AG04450 (cell line): Measurements from ENCODE around the gene CTTN. TPM values are rescaled to one million over a fixed set of nuclear protein-coding genes. Genes with fewer than 3 reads are reported as not detected.

Experiments used
- CTCF ChIA-PET: fragments of 300-600, 350-600 bp; formaldehyde crosslinking; extraction: SDS; loops from one replicate; lab custom pipeline; 2022; ENCODE audit warnings: antibody characterized with exemption, inconsistent platforms; lab: Charles Lee
- POLR2A ChIA-PET: fragments of 350-600 bp; formaldehyde crosslinking; extraction: SDS; loops from one replicate; lab custom pipeline; 2021; ENCODE audit warnings: antibody characterized with exemption, inconsistent platforms; lab: Yijun Ruan, JAX
- DNase-seq: peaks from one replicate; pipeline ENCODE4 v3.0.0-alpha.2; 2011; ENCODE audit warnings: low read depth, low spot score
- H3K27ac ChIP-seq: one replicate; pipeline ENCODE4 v1.5.1; 2012; ENCODE audit warnings: low read depth, low read length, control low read depth
- H3K27me3 ChIP-seq: one replicate; pipeline ENCODE4 v1.6.0; 2012; ENCODE audit warnings: low read length; ENCODE audit not compliant: control insufficient read depth, insufficient read depth
- H3K4me3 ChIP-seq: 2 replicates; pipeline ENCODE4 v1.5.1; 2011; ENCODE audit warnings: mild to moderate bottlenecking, low read depth, low read length, control low read depth
- H3K9me3 ChIP-seq: 2 replicates; pipeline ENCODE4 v1.5.1; 2012; ENCODE audit warnings: low read length; ENCODE audit not compliant: control insufficient read depth, insufficient read depth
- CTCF ChIP-seq: IDR thresholded peaks from 2 replicates; pipeline ENCODE4 v1.5.1; 2011; ENCODE audit warnings: low read depth, low read length, control low read depth, inconsistent platforms
- polyA minus RNA-seq: library from RNA; depleted of rRNA, polyadenylated mRNA; stranded (reverse); fragments of >200 nt; gene quantifications from 2 replicates; pipeline ENCODE4 v1.2.3, GENCODE V29; 2011; rRNA and poly(A)+ RNA removed
- polyA plus RNA-seq: library from polyadenylated mRNA; depleted of rRNA; stranded (reverse); fragments of >200 nt; gene quantifications from 2 replicates; pipeline ENCODE4 v1.2.3, GENCODE V29; 2011; rRNA removed

The CTTN gene
- polyA plus RNA-seq: 180 and 192 TPM in 2 replicates
- polyA minus RNA-seq: 252 and 257 TPM in 2 replicates

- no peaks in the 10 kb centered on the region for H3K9me3 ChIP-seq
- CTCF ChIA-PET: interaction anchor here (0.6 kb wide), 1 partner anchor 166 kb away, joined by 3 read pairs; no protein-coding TSS in a partner anchor
- no peak for TF ChIP-seq CTCF
- DNase-seq: peak; percentile 59
- no peaks in the 10 kb centered on the region for H3K27me3 ChIP-seq
- H3K27ac ChIP-seq: peak within 1 kb of the TSS; percentile 84
- H3K4me3 ChIP-seq: peak within 1 kb of the TSS; percentile 87
- POLR2A ChIA-PET: interaction anchor here (0.6 to 3.8 kb wide), 10 partner anchors 16 to 195 kb away, joined by 3 to 17 read pairs (median 4); partner anchors contain the start of gene FADD
Measured at GRCh38 chr11:70397983-70398833, at the start of gene CTTN. Gene CTTN (plus strand): TSS chr11:70398529. CDS start chr11:70407298, 8,769 bp downstream.

GRCh38 chr11:70348608-70349007 lies 49.7 kb upstream of the CTTN start:
- no peaks in the 10 kb centered on the region for H3K27me3 ChIP-seq
- DNase-seq: no peak
- no peaks in the 10 kb centered on the region for H3K9me3 ChIP-seq
- ChIA-PET CTCF (no interaction called here), POLR2A (no interaction called here)
- TF ChIP-seq CTCF: no peak
- H3K4me3 ChIP-seq: no peak overlapping the region
- no peak overlapping the region for H3K27ac ChIP-seq

- POLR2A ChIA-PET: no interaction called here
- Histone ChIP-seq H3K27me3 (no peaks in the 10 kb centered on the region), H3K27ac (no peak overlapping the region), H3K9me3 (no peaks in the 10 kb centered on the region), H3K4me3 (no peak overlapping the region)
- DNase-seq: no peak
- CTCF ChIA-PET: no interaction called here
- TF ChIP-seq CTCF: no peak
Measured at GRCh38 chr11:70351646-70352045, 46.7 kb upstream of the CTTN start.

GRCh38 chr11:70352100-70352499 lies 46.2 kb upstream of the CTTN start:
- Histone ChIP-seq H3K27ac (no peak overlapping the region), H3K27me3 (no peaks in the 10 kb centered on the region), H3K9me3 (no peaks in the 10 kb centered on the region), H3K4me3 (no peak overlapping the region)
- POLR2A ChIA-PET: no interaction called here
- DNase-seq: no peak
- CTCF ChIA-PET: interaction anchor here (0.6 kb wide), 1 partner anchor 9 kb away, joined by 3 read pairs; no protein-coding TSS in a partner anchor
- TF ChIP-seq CTCF: no peak

GRCh38 chr11:70352601-70353000 lies 45.7 kb upstream of the CTTN start:
- no peaks in the 10 kb centered on the region for H3K9me3 ChIP-seq
- H3K27ac ChIP-seq: no peak overlapping the region
- ChIA-PET POLR2A (no interaction called here), CTCF (interaction anchor here (0.6 kb wide), 1 partner anchor 8 kb away, joined by 3 read pairs; no protein-coding TSS in a partner anchor)
- H3K27me3 ChIP-seq: no peaks in the 10 kb centered on the region
- no peak for TF ChIP-seq CTCF
- no peak for DNase-seq
- H3K4me3 ChIP-seq: no peak overlapping the region
